Colon (tissue), 2 donors: ENCODE measurements around the gene DDX31.
"Not testable (repeated sequence)": the region's sequence is repeated elsewhere in the genome, so short reads cannot be mapped to it uniquely, and the experiment has no call there.

Experiments
- FAIRE-seq: peaks from 2 replicates; lab custom pipeline; 2012; peaks lifted over from hg19 to GRCh38; lab: Jason Lieb, UNC
- donor health status: control.
- donor health status: control.

Gene DDX31

DNA sequence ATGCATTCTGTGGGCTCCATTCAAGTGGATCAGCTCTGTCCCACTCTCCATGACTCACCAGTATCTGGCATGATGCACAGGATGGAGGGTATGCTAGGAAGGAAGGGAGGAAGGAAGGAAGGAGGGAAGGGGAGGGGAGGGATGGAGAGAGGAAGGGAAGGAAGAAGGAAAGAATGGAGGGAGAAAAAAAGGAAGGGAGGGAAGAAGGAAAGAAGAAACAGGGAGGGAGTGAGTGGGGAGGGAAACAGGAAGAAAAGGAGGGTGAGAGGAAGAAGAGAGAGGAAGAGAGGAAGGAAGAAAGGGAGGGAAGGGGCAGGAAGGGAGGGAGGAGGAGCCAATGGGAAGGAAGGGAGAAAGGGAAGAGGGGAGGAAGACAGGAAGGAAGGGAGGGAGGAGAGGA is 92.7 kb downstream of the DDX31 start:
- FAIRE-seq = no peak

GRCh38 chr9:132575811-132576210 is 94.0 kb downstream of the DDX31 start:
- no peak for FAIRE-seq

DNA sequence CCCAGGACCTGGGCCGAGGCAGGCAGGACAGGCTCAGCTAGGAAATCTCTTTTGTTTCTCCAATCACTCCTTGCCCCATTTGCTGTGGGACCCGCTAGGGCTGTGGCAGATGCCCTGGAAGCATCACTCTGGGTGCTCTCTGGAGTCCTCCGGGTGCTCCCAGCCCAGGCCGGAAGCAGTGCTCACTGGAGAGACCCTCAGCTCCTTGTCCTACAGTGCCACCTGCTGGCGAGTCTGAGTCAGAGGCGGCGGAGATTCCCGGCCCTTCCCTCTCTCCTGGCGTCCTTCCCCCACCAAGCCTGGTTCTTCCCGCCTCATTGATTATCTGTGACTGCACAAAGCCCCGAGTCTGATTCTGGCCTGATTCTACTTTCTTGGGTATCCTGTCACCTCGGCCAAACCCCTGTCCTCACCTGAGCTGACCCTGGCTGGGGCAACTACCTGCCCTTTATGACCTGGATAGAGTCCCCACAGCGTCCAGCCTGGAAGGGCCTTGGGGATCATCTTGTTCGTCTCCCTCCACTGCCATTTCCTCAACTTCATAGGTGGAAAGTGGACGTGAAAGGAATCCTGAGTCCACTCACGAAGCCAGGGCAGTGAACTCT is 94.7 kb downstream of the DDX31 start:
- FAIRE-seq = no peak

- FAIRE-seq = no peak
These were observed 96.9 kb downstream of the DDX31 start for GRCh38 chr9:132572921-132573320.

- FAIRE-seq = no peak
These were observed 97.8 kb downstream of the DDX31 start for GRCh38 chr9:132571806-132572600.

GRCh38 chr9:132568787-132569186 is 101.0 kb downstream of the DDX31 start:
- not testable (repeated sequence) for FAIRE-seq

DNA sequence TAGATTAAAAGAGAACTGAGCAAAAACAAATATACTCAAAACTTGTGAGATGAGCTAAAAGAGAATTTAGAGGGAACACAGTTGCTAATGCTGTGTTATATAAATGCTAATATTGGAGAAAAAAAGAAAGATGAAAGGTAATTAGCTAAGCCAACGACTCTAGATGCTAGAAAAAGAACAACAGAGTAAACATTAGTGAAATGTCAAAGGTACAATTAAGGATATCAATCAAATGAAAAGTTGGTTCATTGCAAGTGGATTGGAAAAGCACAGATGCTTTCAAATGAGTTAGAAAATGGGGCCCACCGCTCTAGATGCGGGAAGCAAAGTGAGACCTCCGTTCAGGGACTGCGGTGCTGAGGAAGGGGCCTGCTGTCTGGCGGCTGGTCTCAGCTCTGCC is 105.3 kb downstream of the DDX31 start:
- FAIRE-seq = no peak

GRCh38 chr9:132562306-132562573 is 107.5 kb downstream of the DDX31 start:
- no peak for FAIRE-seq

GRCh38 chr9:132560616-132561202 is 109.1 kb downstream of the DDX31 start:
- no peak for FAIRE-seq

- no peak for FAIRE-seq
These were observed 110.1 kb downstream of the DDX31 start for GRCh38 chr9:132559711-132560110.

DNA sequence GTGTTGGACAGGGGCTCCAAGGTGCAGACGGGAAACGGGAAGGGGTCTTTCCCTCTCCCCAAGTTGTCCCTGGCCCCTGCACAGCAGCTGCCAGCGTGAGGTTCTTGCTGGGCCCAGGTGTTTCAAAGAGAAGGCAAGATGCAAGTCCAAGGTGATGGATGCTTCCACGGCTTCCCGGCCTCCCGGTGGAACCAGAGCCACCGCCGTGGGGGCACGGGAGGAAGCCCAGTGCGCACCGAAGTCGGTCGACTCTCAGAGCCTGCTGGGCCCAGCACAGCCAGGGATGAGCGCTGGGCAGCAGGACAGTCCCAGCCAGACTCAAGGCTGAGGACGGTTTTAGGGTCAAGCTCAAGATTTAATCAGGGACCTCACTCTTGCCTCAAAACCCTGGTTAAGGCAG is 112.6 kb downstream of the DDX31 start:
- FAIRE-seq = no peak

- FAIRE-seq = no peak
These were observed 113.1 kb downstream of the DDX31 start for GRCh38 chr9:132556714-132557113.

GRCh38 chr9:132556235-132556634 is 113.5 kb downstream of the DDX31 start:
- no peak for FAIRE-seq

DNA sequence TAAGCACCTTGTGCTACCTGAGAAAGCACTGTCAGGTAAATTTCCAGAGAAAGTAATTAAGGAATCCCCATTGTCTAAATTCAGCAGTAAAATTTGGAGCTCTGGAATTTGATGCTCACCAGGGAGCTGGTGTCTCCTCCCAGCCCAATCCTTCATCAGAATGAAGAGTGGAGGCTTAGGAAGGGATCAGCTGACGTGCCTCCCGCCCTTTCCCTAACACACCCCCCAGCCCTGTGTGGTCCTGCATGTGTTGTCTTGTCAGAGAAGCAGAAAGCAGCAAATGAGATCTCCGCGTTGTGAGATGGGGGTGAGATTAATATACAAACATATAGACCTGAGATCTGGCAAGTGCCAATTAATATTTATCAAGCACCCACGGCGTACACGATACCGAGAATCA is 114.3 kb downstream of the DDX31 start:
- FAIRE-seq = no peak

GRCh38 chr9:132554755-132555154 is 115.0 kb downstream of the DDX31 start:
- FAIRE-seq = no peak

GRCh38 chr9:132552041-132552440 is 117.7 kb downstream of the DDX31 start:
- FAIRE-seq = no peak

- no peak for FAIRE-seq
These were observed 118.2 kb downstream of the DDX31 start for GRCh38 chr9:132551556-132551955.

DNA sequence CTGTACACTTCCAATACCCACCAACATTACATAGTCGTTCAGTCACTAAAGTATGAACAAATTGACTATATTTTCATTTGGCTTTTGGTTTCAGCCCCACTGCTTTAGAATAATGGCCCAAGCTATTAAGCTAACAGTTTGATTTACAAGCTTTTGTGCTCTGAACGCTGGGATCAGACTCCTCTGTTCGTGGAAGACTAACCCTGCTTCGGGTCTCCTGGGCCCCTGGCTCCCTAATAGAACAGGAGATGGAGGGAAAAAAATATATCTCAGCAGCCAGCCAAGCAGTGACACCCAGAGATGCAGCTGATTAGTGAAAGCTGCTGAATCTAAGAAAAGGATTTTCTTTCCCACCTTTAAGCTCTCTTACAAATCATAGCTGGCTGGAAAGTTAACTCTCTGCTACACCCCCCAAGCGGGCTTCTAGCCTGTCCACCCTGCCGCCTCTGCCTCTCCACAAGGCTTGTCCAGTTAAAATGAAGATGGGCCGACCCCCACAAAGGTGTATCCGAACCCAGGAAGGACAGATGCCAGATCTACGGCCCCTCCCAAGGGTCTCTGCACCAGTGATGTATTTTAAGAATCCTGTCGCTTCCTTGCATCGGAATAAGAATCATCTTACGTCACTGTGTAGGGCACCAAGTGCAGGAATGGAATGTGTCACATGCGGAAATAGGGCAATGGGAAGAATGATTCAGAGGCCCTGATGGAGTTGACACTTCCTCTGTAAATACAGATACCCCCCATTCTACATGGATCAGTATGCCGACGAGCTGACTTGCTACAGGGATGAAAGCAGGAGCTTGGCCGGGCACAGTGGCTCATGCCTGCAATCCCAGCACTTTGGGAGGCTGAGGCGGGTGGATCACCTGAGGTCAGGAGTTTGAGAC is 120.8 kb downstream of the DDX31 start:
- no peak for FAIRE-seq

DNA sequence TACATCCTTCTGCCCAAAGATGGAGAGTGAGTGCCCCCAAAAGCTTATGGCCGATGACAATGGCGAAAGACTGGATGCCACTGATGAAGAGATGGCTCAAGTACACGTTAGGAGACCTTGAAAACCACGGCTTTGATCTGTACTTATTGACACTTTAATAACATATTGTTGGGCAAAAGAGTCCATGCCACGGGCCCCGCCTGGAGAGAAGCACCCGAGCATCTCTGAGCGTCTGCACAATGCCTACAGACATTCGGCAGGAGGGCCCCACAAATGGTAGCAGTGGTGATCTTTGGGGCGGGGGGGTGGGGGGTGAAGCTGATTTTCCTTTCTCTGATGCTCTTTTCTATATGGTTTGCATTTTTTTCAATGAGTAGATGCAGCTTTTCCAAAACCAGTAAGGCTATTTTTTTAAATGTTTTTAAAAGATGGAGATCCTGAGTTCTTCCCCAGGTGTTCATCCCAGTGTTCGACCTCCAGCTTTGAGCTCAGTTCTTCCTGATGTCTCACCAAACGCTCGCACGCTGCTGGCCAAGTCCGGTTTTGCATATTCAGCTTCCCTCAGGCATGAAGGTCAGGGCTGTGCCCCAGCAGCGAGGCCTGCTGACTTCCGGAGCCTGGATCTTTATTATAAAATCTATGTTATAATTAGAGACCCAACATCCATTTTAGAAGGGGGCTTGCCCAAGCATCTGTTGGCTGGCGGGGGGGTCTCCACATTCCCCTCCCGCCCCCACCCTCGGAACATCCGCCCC is 121.6 kb downstream of the DDX31 start:
- FAIRE-seq = no peak

GRCh38 chr9:132547436-132547835 is 122.3 kb downstream of the DDX31 start:
- FAIRE-seq = no peak

GRCh38 chr9:132547052-132547431 is 122.7 kb downstream of the DDX31 start:
- no peak for FAIRE-seq
